ENCODE results near the gene ARFGEF2. TPM values are rescaled to one million over a fixed set of nuclear protein-coding genes. Genes with fewer than 3 reads are reported as not detected.

The ARFGEF2 gene
- polyA plus RNA-seq, 1 donor from 2014 or later: 19.8 TPM

- peaks cover 7% of the 10 kb centered on the region for H3K36me3 ChIP-seq (ENCODE audit: insufficient read depth, low read length)
- H3K79me2 ChIP-seq (replicated peaks; ENCODE audit: insufficient read depth, low read length): no peaks in the 10 kb centered on the region
- H3K4me2 ChIP-seq (ENCODE audit: low read length): no peak overlapping the region
- H3K9me2 ChIP-seq (ENCODE audit: insufficient read depth, low read length): no peaks in the 10 kb centered on the region
- H3K4me3 ChIP-seq (ENCODE audit: low read length): no peak overlapping the region
- H3K9ac ChIP-seq (ENCODE audit: low read length): no peak overlapping the region
- H3K27ac ChIP-seq (ENCODE audit: low read length): no peak overlapping the region
- H3K27me3 ChIP-seq (ENCODE audit: insufficient read depth, low read depth, low read length): no peaks in the 10 kb centered on the region
- no peaks in the 10 kb centered on the region for H3F3A ChIP-seq (ENCODE audit: insufficient read depth, low read length, poor library complexity, severe bottlenecking)
- H3K9me3 ChIP-seq (ENCODE audit: low read length): no peaks in the 10 kb centered on the region
- TF ChIP-seq EP300 (conservative IDR thresholded peaks at IDR 0.05; ENCODE audit: poor library complexity, severe bottlenecking) (no peak), EZH2 (IDR thresholded peaks at IDR 0.05; ENCODE audit: borderline replicate concordance, insufficient read depth, low read length, poor library complexity, severe bottlenecking) (no peak), MXI1 (conservative IDR thresholded peaks at IDR 0.05; ENCODE audit: poor library complexity, severe bottlenecking) (no peak), RAD21 (conservative IDR thresholded peaks at IDR 0.05) (no peak), SMC3 (conservative IDR thresholded peaks at IDR 0.05; ENCODE audit: poor library complexity) (no peak), REST (IDR thresholded peaks at IDR 0.05; ENCODE audit: borderline replicate concordance) (no peak)
- no peaks in the 10 kb centered on the region for H4K20me1 ChIP-seq (ENCODE audit: insufficient read depth)
- no peak overlapping the region for H2AFZ ChIP-seq (ENCODE audit: low read depth, low read length)
Observed at GRCh38 chr20:48949304-48950170, 28.0 kb downstream of the ARFGEF2 start.

GRCh38 chr20:48951041-48951440, 29.5 kb downstream of the ARFGEF2 start:
- Histone ChIP-seq H3K27ac (ENCODE audit: low read length) (no peak overlapping the region), H3K79me2 (replicated peaks; ENCODE audit: insufficient read depth, low read length) (no peaks in the 10 kb centered on the region), H3K36me3 (ENCODE audit: insufficient read depth, low read length) (peaks cover 7% of the 10 kb centered on the region), H3K9me3 (ENCODE audit: low read length) (no peaks in the 10 kb centered on the region), H3K9me2 (ENCODE audit: insufficient read depth, low read length) (no peaks in the 10 kb centered on the region), H3K4me2 (ENCODE audit: low read length) (no peak overlapping the region), H2AFZ (ENCODE audit: low read depth, low read length) (no peak overlapping the region), H3F3A (ENCODE audit: insufficient read depth, low read length, poor library complexity, severe bottlenecking) (no peaks in the 10 kb centered on the region), H4K20me1 (ENCODE audit: insufficient read depth) (no peaks in the 10 kb centered on the region), H3K27me3 (ENCODE audit: insufficient read depth, low read depth, low read length) (no peaks in the 10 kb centered on the region), H3K4me3 (ENCODE audit: low read length) (no peak overlapping the region), H3K9ac (ENCODE audit: low read length) (no peak overlapping the region)
- TF ChIP-seq REST (IDR thresholded peaks at IDR 0.05; ENCODE audit: borderline replicate concordance) (no peak), SMC3 (conservative IDR thresholded peaks at IDR 0.05; ENCODE audit: poor library complexity) (no peak), EP300 (conservative IDR thresholded peaks at IDR 0.05; ENCODE audit: poor library complexity, severe bottlenecking) (no peak), CTCF (IDR thresholded peaks at IDR 0.05; ENCODE audit: poor library complexity, severe bottlenecking) (no peak), TAF1 (IDR thresholded peaks at IDR 0.05; ENCODE audit: low read depth) (no peak), EZH2 (IDR thresholded peaks at IDR 0.05; ENCODE audit: borderline replicate concordance, insufficient read depth, low read length, poor library complexity, severe bottlenecking) (no peak)
